ENCODE data around the gene FBRSL1. TPM values are rescaled to one million over a fixed set of nuclear protein-coding genes. Genes with fewer than 3 reads are reported as not detected.

FBRSL1 gene
- total and polyA plus RNA-seq, 2 donors (not counting 1 experiment from before 2014, with no cell fraction given), result 62.6 to 112 TPM

DNA sequence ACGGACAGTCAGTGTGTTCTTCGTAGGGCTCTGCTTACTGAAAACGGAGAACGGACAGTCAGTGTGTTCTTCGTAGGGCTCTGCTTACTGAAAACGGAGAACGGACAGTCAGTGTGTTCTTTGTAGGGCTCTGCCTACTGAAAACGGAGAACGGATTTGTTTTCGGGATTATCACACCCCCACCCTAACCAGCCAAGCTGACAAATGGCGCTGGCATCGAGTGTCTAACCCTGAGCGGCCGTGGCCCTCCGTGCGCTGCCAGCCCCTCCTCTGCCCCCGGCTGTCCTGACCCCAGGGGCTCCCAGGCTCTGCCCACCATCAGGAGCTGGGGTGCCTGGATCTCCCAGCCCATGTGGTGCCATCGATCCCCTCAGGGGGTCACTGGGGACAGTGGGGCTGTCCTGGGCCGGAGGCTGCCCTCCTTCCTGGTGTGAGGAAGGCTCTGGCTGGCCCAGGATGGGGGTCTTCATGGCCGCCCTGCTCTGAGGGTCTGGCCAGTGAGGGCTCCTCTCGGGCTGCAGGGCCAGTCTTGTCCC lies 57.3 kb downstream of the FBRSL1 start:
- H3K27ac ChIP-seq (ENCODE audit: low read length in 2 of 2), result no peak overlapping the region
- H3K4me1 ChIP-seq (ENCODE audit: control insufficient read depth in 2 of 2, insufficient read depth in 2 of 2, low read length in 2 of 2), result no peaks in the 10 kb centered on the region
- Mint-ChIP-seq H3K4me3 (no peak overlapping the region), H3K4me1 (peaks cover 7% of the 10 kb centered on the region), H3K27ac (no peak overlapping the region), H3K27me3 (no peaks in the 10 kb centered on the region), H3K9me3 (ENCODE audit: insufficient read depth) (no peaks in the 10 kb centered on the region)
- peaks cover 25% of the 10 kb centered on the region for H3K79me2 ChIP-seq (ENCODE audit: control insufficient read depth, insufficient read depth, low read length)
- ChIA-PET POLR2A (no interaction called here), CTCF (no interaction called here)
- H2AFZ ChIP-seq (ENCODE audit: insufficient read depth, low read depth, low read length, poor library complexity, severe bottlenecking), result no peak overlapping the region
- intact Hi-C loops (cut with micrococcal nuclease), result no loop called here
- ATAC-seq (ENCODE audit: low read depth) (no peak), DNase-seq (no peak)
- H3K9me3 ChIP-seq (ENCODE audit: control extremely low read depth in 1 of 3, control insufficient read depth in 2 of 3, insufficient read depth in 1 of 3, low read length in 2 of 3), result no peaks in the 10 kb centered on the region
- 98% methylated on average over 15 of the region's 21 CpGs for whole genome bisulfite sequencing (ENCODE audit: insufficient coverage)
- H3K27me3 ChIP-seq (replicated peaks in 1 of 4; ENCODE audit: control extremely low read depth in 1 of 4, control insufficient read depth in 3 of 4, insufficient read depth in 4 of 4, low read length in 3 of 4), result no peaks in the 10 kb centered on the region
- H3K4me3 ChIP-seq (ENCODE audit: control extremely low read depth in 1 of 5, extremely low read depth in 1 of 5, insufficient read depth in 1 of 5, low read depth in 2 of 5, low read length in 4 of 5), result no peak overlapping the region
- TF ChIP-seq CTCF (IDR thresholded peaks at IDR 0.05), result no peak
- TF ChIP-seq EZH2 (IDR thresholded peaks at IDR 0.05; ENCODE audit: borderline replicate concordance, insufficient read depth, low read depth, low read length, poor library complexity, severe bottlenecking), result no peak
- no peak overlapping the region for H3K9ac ChIP-seq (ENCODE audit: low read length)
- peaks cover 0 to 14% of the 10 kb centered on the region in 2 experiments for H3K36me3 ChIP-seq (replicated peaks in 1 of 2; ENCODE audit: control extremely low read depth in 1 of 2, control insufficient read depth in 1 of 2, extremely low read depth in 1 of 2, insufficient read depth in 2 of 2, low read length in 1 of 2)
- H4K20me1 ChIP-seq (ENCODE audit: control insufficient read depth, insufficient read depth, low read length, poor library complexity, severe bottlenecking), result peaks cover 75% of the 10 kb centered on the region
- H3K4me2 ChIP-seq (replicated peaks; ENCODE audit: low read depth, low read length, poor library complexity, severe bottlenecking), result no peak overlapping the region

- Mint-ChIP-seq H3K4me1 (peaks cover 7% of the 10 kb centered on the region), H3K27ac (no peak overlapping the region), H3K27me3 (no peaks in the 10 kb centered on the region), H3K4me3 (no peak overlapping the region), H3K9me3 (ENCODE audit: insufficient read depth) (no peaks in the 10 kb centered on the region)
- DNase-seq, result no peak
- H3K9ac ChIP-seq (ENCODE audit: low read length), result no peak overlapping the region
- CTCF ChIA-PET, result no interaction called here
- ATAC-seq (ENCODE audit: low read depth), result no peak
- H3K4me3 ChIP-seq (ENCODE audit: control extremely low read depth in 1 of 5, extremely low read depth in 1 of 5, insufficient read depth in 1 of 5, low read depth in 2 of 5, low read length in 4 of 5), result no peak overlapping the region
- no peaks in the 10 kb centered on the region for H3K27me3 ChIP-seq (replicated peaks in 1 of 4; ENCODE audit: control extremely low read depth in 1 of 4, control insufficient read depth in 3 of 4, insufficient read depth in 4 of 4, low read length in 3 of 4)
- no peaks in the 10 kb centered on the region for H3K4me1 ChIP-seq (ENCODE audit: control insufficient read depth in 2 of 2, insufficient read depth in 2 of 2, low read length in 2 of 2)
- peaks cover 64% of the 10 kb centered on the region for H4K20me1 ChIP-seq (ENCODE audit: control insufficient read depth, insufficient read depth, low read length, poor library complexity, severe bottlenecking)
- WGBS (ENCODE audit: insufficient coverage), result 96% methylated on average over 27 of the region's 28 CpGs
- POLR2A ChIA-PET, result no interaction called here
- H3K36me3 ChIP-seq (replicated peaks in 1 of 2; ENCODE audit: control extremely low read depth in 1 of 2, control insufficient read depth in 1 of 2, extremely low read depth in 1 of 2, insufficient read depth in 2 of 2, low read length in 1 of 2), result peaks cover 0 to 15% of the 10 kb centered on the region in 2 experiments
- H3K9me3 ChIP-seq (ENCODE audit: control extremely low read depth in 1 of 3, control insufficient read depth in 2 of 3, insufficient read depth in 1 of 3, low read length in 2 of 3), result no peaks in the 10 kb centered on the region
- intact Hi-C loops (cut with micrococcal nuclease), result no loop called here
- H3K79me2 ChIP-seq (ENCODE audit: control insufficient read depth, insufficient read depth, low read length), result peaks cover 21% of the 10 kb centered on the region
- TF ChIP-seq EZH2 (IDR thresholded peaks at IDR 0.05; ENCODE audit: borderline replicate concordance, insufficient read depth, low read depth, low read length, poor library complexity, severe bottlenecking), result no peak
- TF ChIP-seq CTCF (IDR thresholded peaks at IDR 0.05), result no peak
- no peak overlapping the region for H2AFZ ChIP-seq (ENCODE audit: insufficient read depth, low read depth, low read length, poor library complexity, severe bottlenecking)
- no peak overlapping the region for H3K27ac ChIP-seq (ENCODE audit: low read length in 2 of 2)
- no peak overlapping the region for H3K4me2 ChIP-seq (replicated peaks; ENCODE audit: low read depth, low read length, poor library complexity, severe bottlenecking)
Observed at GRCh38 chr12:132548430-132549058, 58.6 kb downstream of the FBRSL1 start.
